ENCODE results near the gene RABGAP1L. TPM values are rescaled to one million over a fixed set of nuclear protein-coding genes. Genes with fewer than 3 reads are reported as not detected.

Gene RABGAP1L
- total RNA-seq, 1 donor from 2014 or later: 83.9 TPM

GRCh38 chr1:174766727-174767126 lies 607.4 kb downstream of the RABGAP1L start:
- Histone ChIP-seq H3K36me3 (no peaks in the 10 kb centered on the region), H3K9me3 (no peaks in the 10 kb centered on the region), H3K4me3 (no peak overlapping the region), H3K4me1 (no peaks in the 10 kb centered on the region), H3K27ac (no peak overlapping the region), H3K27me3 (ENCODE audit: low read depth) (no peaks in the 10 kb centered on the region)
- intact Hi-C loops (cut with DNase I): no loop called here
- no peak for ATAC-seq
- DNase-seq: no peak
- no peak for TF ChIP-seq CTCF (IDR thresholded peaks at IDR 0.05)

GRCh38 chr1:174768516-174768915 lies 609.2 kb downstream of the RABGAP1L start:
- DNase-seq: no peak
- H3K9me3 ChIP-seq: no peaks in the 10 kb centered on the region
- no peaks in the 10 kb centered on the region for H3K36me3 ChIP-seq
- H3K27me3 ChIP-seq (ENCODE audit: low read depth): no peaks in the 10 kb centered on the region
- no peak for TF ChIP-seq CTCF (IDR thresholded peaks at IDR 0.05)
- H3K4me3 ChIP-seq: no peak overlapping the region
- no peak for ATAC-seq
- intact Hi-C loops (cut with DNase I): no loop called here
- H3K4me1 ChIP-seq: no peaks in the 10 kb centered on the region
- no peak overlapping the region for H3K27ac ChIP-seq

DNA sequence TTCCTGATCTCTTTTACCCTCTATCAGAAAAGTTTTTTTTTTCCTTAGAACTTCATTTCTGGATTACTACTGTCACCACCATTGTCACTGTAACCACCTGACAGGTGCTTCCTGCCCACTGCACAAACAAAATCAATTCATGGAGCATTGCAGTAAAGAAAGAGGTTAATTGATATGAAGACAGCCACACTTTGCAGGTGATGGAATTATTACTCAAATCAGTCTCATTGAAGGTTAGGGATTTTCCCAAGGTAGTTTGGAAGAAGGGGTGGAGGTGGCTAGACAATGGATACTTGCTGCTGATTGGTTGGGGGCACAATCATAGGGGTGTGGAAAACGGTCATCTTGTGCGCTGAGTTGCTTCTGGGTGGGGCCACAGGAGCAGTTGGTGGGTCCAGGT lies 609.6 kb downstream of the RABGAP1L start:
- Histone ChIP-seq H3K9me3 (no peaks in the 10 kb centered on the region), H3K27me3 (ENCODE audit: low read depth) (no peaks in the 10 kb centered on the region), H3K27ac (no peak overlapping the region), H3K4me1 (no peaks in the 10 kb centered on the region), H3K4me3 (no peak overlapping the region), H3K36me3 (no peaks in the 10 kb centered on the region)
- DNase-seq (no peak), ATAC-seq (no peak)
- no peak for TF ChIP-seq CTCF (IDR thresholded peaks at IDR 0.05)
- intact Hi-C loops (cut with DNase I): no loop called here

DNA sequence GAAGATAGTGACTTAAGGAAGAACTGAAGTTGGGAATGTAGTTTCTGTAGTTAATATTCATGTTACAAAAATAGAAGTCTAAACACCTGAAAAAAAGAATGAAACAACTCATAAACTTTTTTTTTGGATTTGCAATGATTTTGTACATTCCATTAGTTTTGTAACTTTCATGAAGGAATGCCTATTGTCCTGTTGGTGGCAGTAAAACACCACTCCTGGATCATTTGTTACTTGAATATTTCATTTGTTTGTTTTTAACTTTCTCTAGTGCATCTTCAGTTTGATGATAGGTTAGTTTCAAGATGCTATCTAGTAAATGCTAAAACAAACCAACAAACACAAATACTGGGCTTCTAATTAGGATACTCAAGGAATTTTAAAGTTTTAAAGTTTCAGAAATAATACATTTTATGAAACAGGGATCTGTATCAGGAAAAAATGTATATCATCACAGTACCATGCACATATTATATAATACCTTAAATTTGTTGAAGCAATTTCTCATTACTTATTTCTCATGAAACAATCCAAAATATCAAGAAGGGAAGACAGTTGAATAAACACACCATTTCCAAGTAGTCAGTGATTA lies 610.7 kb downstream of the RABGAP1L start:
- DNase-seq (no peak), ATAC-seq (peak; percentile 62 to 79)
- intact Hi-C loops (cut with DNase I): loop anchor here (10.0 kb wide), 1 partner anchor 225 kb away; the partner anchor contains the start of gene CACYBP
- H3K4me1 ChIP-seq: no peaks in the 10 kb centered on the region
- H3K9me3 ChIP-seq: no peaks in the 10 kb centered on the region
- peak; percentile 73 for TF ChIP-seq CTCF (IDR thresholded peaks at IDR 0.05)
- no peak overlapping the region for H3K27ac ChIP-seq
- H3K4me3 ChIP-seq: no peak overlapping the region
- no peaks in the 10 kb centered on the region for H3K27me3 ChIP-seq (ENCODE audit: low read depth)
- H3K36me3 ChIP-seq: no peaks in the 10 kb centered on the region

DNA sequence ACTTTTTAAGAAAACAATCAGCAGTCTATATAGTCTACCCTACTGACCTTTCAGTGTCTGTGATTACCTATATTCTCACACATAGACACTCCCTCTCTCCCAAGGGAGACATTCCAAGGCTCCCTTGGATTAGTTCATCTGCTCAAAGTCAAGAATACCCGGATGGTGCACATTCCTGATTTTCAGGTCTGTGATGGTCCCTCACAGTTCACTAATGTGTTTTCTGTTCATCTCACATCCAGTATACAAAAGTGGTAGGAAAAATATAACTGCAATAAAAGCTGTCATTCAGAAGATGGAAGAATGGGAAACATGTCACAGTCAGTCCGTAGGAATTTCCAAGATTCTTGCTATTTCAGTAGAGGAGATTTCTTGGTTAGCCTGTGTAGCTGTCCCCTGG lies 616.3 kb downstream of the RABGAP1L start:
- ATAC-seq: no peak
- intact Hi-C loops (cut with DNase I): loop anchor here (10.0 kb wide), 1 partner anchor 219 kb away; the partner anchor contains the start of gene CACYBP
- H3K9me3 ChIP-seq: no peaks in the 10 kb centered on the region

More for the DNA sequence above, 616.3 kb downstream of the RABGAP1L start:
- Histone ChIP-seq H3K4me1 (no peaks in the 10 kb centered on the region), H3K36me3 (no peaks in the 10 kb centered on the region), H3K27me3 (ENCODE audit: low read depth) (no peaks in the 10 kb centered on the region), H3K4me3 (no peak overlapping the region), H3K27ac (no peak overlapping the region)
- no peak for TF ChIP-seq CTCF (IDR thresholded peaks at IDR 0.05)
- DNase-seq: no peak
